T47D (cell line): ENCODE measurements around the gene DLGAP4.
A peak's percentile ranks its signal among the peaks of the same experiment; 100 is the strongest.

Source experiments
- DNase-seq, 2 experiments: peaks; one replicate each; pipeline versions ENCODE4 v3.0.0 to v3.0.0-alpha.2; 2011 to 2012; ENCODE audit warnings: low read depth in 1 of 2, low spot score in 1 of 2
- JUND ChIP-seq: IDR thresholded peaks from 2 replicates; pipeline ENCODE4 v1.6.1; 2012; ENCODE audit warnings: low read depth
- in situ Hi-C: cut with HindIII; loops from 2 replicates; pipeline ENCODE4 v1.10.0; 2016; ENCODE audit warnings: low sequenced_read_pairs, low pct_unique_long_range_greater_than_20kb

The DLGAP4 gene

GRCh38 chr20:36411861-36412454 lies 105.8 kb downstream of the DLGAP4 start:
- in situ Hi-C loops = no loop called here
- no peak for TF ChIP-seq JUND
- no peak for DNase-seq

GRCh38 chr20:36415475-36416002 lies 109.4 kb downstream of the DLGAP4 start:
- TF ChIP-seq JUND = no peak
- no peak for DNase-seq
- in situ Hi-C loops = no loop called here

- no peak for TF ChIP-seq JUND
- DNase-seq = no peak
- in situ Hi-C loops = no loop called here
Observed at GRCh38 chr20:36418711-36419110, 112.6 kb downstream of the DLGAP4 start.

- in situ Hi-C loops = no loop called here
- TF ChIP-seq JUND = no peak
- DNase-seq = no peak
Observed at GRCh38 chr20:36421641-36422040, 115.5 kb downstream of the DLGAP4 start.

- in situ Hi-C loops = no loop called here
- no peak for DNase-seq
- TF ChIP-seq JUND = no peak
Observed at GRCh38 chr20:36424314-36424713, 118.2 kb downstream of the DLGAP4 start.

- in situ Hi-C loops = no loop called here
- TF ChIP-seq JUND = no peak
Observed at GRCh38 chr20:36425166-36425565, 119.0 kb downstream of the DLGAP4 start.

GRCh38 chr20:36431604-36432003 lies 125.5 kb downstream of the DLGAP4 start:
- no peak for DNase-seq
- TF ChIP-seq JUND = no peak
- in situ Hi-C loops = no loop called here

More at GRCh38 chr20:36425166-36425565, 119.0 kb downstream of the DLGAP4 start:
- DNase-seq = no peak

- in situ Hi-C loops = no loop called here
- DNase-seq = no peak
- no peak for TF ChIP-seq JUND
Observed at GRCh38 chr20:36432096-36432495, 126.0 kb downstream of the DLGAP4 start.

- DNase-seq = no peak
- TF ChIP-seq JUND = no peak
- in situ Hi-C loops = no loop called here
Observed at GRCh38 chr20:36434383-36434782, 128.2 kb downstream of the DLGAP4 start.

- no peak for TF ChIP-seq JUND
- no peak for DNase-seq
- in situ Hi-C loops = no loop called here
Observed at GRCh38 chr20:36435124-36435523, 129.0 kb downstream of the DLGAP4 start.

- no peak for TF ChIP-seq JUND
- peak; percentile 76 to 98 for DNase-seq
- in situ Hi-C loops = no loop called here
Observed at GRCh38 chr20:36435592-36436541, 129.7 kb downstream of the DLGAP4 start.

GRCh38 chr20:36439040-36439730 lies 133.0 kb downstream of the DLGAP4 start:
- in situ Hi-C loops = no loop called here
- peak; percentile 78 to 81 for DNase-seq
- TF ChIP-seq JUND = no peak

GRCh38 chr20:36439731-36440072 lies 133.6 kb downstream of the DLGAP4 start:
- in situ Hi-C loops = no loop called here
- DNase-seq = no peak
- TF ChIP-seq JUND = no peak
